Epithelial cell of proximal tubule (primary cell): ENCODE results near the gene WDR77. TPM values are rescaled to one million over a fixed set of nuclear protein-coding genes. Genes with fewer than 3 reads are reported as not detected.
A peak's percentile ranks its signal among the peaks of the same experiment; 100 is the strongest.

Experiments used
- DNase-seq: peaks from one replicate; pipeline ENCODE4 v3.0.0-alpha.2; 2011; ENCODE audit warnings: low read depth
- H3K4me3 ChIP-seq: 2 replicates; pipeline ENCODE4 v1.5.1; 2011; ENCODE audit warnings: low read depth, mild to moderate bottlenecking, low read length
- CTCF ChIP-seq: conservative IDR thresholded peaks from 2 replicates; pipeline ENCODE4 v1.5.1; 2012; ENCODE audit warnings: low read depth, mild to moderate bottlenecking, low read length
- total RNA-seq: library from RNA; depleted of rRNA; stranded (reverse); fragments of >200 nt; gene quantifications from 2 replicates; pipeline ENCODE4 v1.2.3, GENCODE V29; 2015

Gene WDR77
- total RNA-seq, 1 donor from 2014 or later = 79.4 TPM

- H3K4me3 ChIP-seq = no peak overlapping the region
- no peak for TF ChIP-seq CTCF
- no peak for DNase-seq
Observed at GRCh38 chr1:111465754-111466153, 16.7 kb upstream of the WDR77 start.

- no peak for TF ChIP-seq CTCF
- no peak overlapping the region for H3K4me3 ChIP-seq
- peak; percentile 54 for DNase-seq
Observed at GRCh38 chr1:111463029-111463683, 14.1 kb upstream of the WDR77 start.

- no peak for TF ChIP-seq CTCF
- DNase-seq = no peak
- no peak overlapping the region for H3K4me3 ChIP-seq
Observed at GRCh38 chr1:111462370-111463028, 13.4 kb upstream of the WDR77 start.

- TF ChIP-seq CTCF = no peak
- H3K4me3 ChIP-seq = no peak overlapping the region
- no peak for DNase-seq
Observed at GRCh38 chr1:111461765-111462164, 12.7 kb upstream of the WDR77 start.

- no peak for DNase-seq
- TF ChIP-seq CTCF = no peak
- H3K4me3 ChIP-seq = no peak overlapping the region
Observed at GRCh38 chr1:111455642-111456031, 6.6 kb upstream of the WDR77 start.

- no peak overlapping the region for H3K4me3 ChIP-seq
- DNase-seq = no peak
- no peak for TF ChIP-seq CTCF
Observed at GRCh38 chr1:111454859-111455641, 6.0 kb upstream of the WDR77 start.
